SK-N-SH (cell line): Measurements from ENCODE around the gene RASA3. TPM values are rescaled to one million over a fixed set of nuclear protein-coding genes. Genes with fewer than 3 reads are reported as not detected.

Experiments
- CTCF ChIA-PET: fragments of 300-600, 350-600 bp; formaldehyde crosslinking; extraction: SDS; loops from one replicate; lab custom pipeline; 2021; lab: Yijun Ruan, JAX
- POLR2A ChIA-PET: fragments of 350-600 bp; sonication (Branson Sonifier 250); formaldehyde crosslinking; extraction: SDS; loops from one replicate; lab custom pipeline; 2020; ENCODE audit warnings: antibody characterized with exemption, inconsistent platforms; lab: Yijun Ruan, JAX
- DNase-seq: peaks from one replicate; pipeline ENCODE4 v3.0.0; 2012
- H2AFZ ChIP-seq: fragments of 200-600 bp; sonication (generic); 2 replicates; pipeline ENCODE4 v1.8.1; 2016; ENCODE audit warnings: antibody characterized with exemption, mild to moderate bottlenecking, low read depth
- H3F3A ChIP-seq: fragments of 200-600 bp; sonication (generic); replicated peaks from 2 replicates; pipeline ENCODE3; 2016; ENCODE audit warnings: antibody characterized with exemption, mild to moderate bottlenecking; ENCODE audit not compliant: insufficient read depth
- H3K27ac ChIP-seq, 2 experiments: fragments of 200-500 bp in 1 of 2; fragments of 200-600 bp in 1 of 2; sonication (Bioruptor generic) in 1 of 2; sonication (generic), shearing (Covaris generic) in 1 of 2; 2 replicates each; pipeline versions ENCODE4 v1.5.1 to v1.6.1; 2014 to 2016; ENCODE audit warnings: low read depth in 2 of 2, inconsistent platforms in 1 of 2, low read length in 1 of 2, mild to moderate bottlenecking in 1 of 2, mixed read lengths in 1 of 2
- H3K27me3 ChIP-seq: fragments of 200-600 bp; sonication (generic), shearing (Covaris generic); 2 replicates; pipeline ENCODE4 v1.6.1; 2016; ENCODE audit warnings: mixed run types; ENCODE audit not compliant: insufficient read depth
- H3K36me3 ChIP-seq, 2 experiments: fragments of 200-500 bp in 1 of 2; fragments of 200-600 bp in 1 of 2; sonication (Bioruptor generic) in 1 of 2; sonication (generic) in 1 of 2; replicated peaks in 1 of 2; 2 replicates each; pipeline versions ENCODE3 to v1.5.1; 2014 to 2016; ENCODE audit warnings: low read length in 1 of 2, mild to moderate bottlenecking in 1 of 2; ENCODE audit not compliant: insufficient read depth in 2 of 2, control insufficient read depth in 1 of 2
- H3K4me1 ChIP-seq, 2 experiments: fragments of 200-500 bp in 1 of 2; fragments of 200-600 bp in 1 of 2; sonication (Bioruptor generic) in 1 of 2; sonication (generic), shearing (Covaris generic) in 1 of 2; 2 replicates each; pipeline versions ENCODE4 v1.5.1 to v1.6.1; 2014 to 2016; ENCODE audit warnings: low read depth in 1 of 2, low read length in 1 of 2, mixed run types in 1 of 2; ENCODE audit not compliant: insufficient read depth in 2 of 2, control insufficient read depth in 1 of 2
- H3K4me2 ChIP-seq: fragments of 200-600 bp; sonication (generic), shearing (Covaris generic); 2 replicates; pipeline ENCODE4 v1.6.1; 2017; ENCODE audit warnings: mixed run types
- H3K4me3 ChIP-seq, 2 experiments: fragments of 200-500 bp in 1 of 2; fragments of 200-600 bp in 1 of 2; sonication (Bioruptor generic) in 1 of 2; sonication (generic), shearing (Covaris generic) in 1 of 2; 2 replicates each; pipeline versions ENCODE4 v1.5.1 to v1.8.1; 2014 to 2016; ENCODE audit warnings: low read depth in 2 of 2, inconsistent platforms in 1 of 2, low read length in 1 of 2, mild to moderate bottlenecking in 1 of 2, mixed read lengths in 1 of 2, moderate library complexity in 1 of 2
- H3K79me2 ChIP-seq: fragments of 200-600 bp; sonication (generic); 2 replicates; pipeline ENCODE4 v1.8.1; 2017; ENCODE audit warnings: mild to moderate bottlenecking; ENCODE audit not compliant: insufficient read depth
- H3K9ac ChIP-seq: fragments of 200-600 bp; sonication (generic); 2 replicates; pipeline ENCODE4 v1.6.1; 2017; ENCODE audit warnings: mixed run types
- H3K9me2 ChIP-seq: fragments of 200-600 bp; sonication (generic); 2 replicates; pipeline ENCODE4 v1.6.1; 2017; ENCODE audit warnings: mixed run types
- H3K9me3 ChIP-seq: fragments of 200-600 bp; sonication (generic); 2 replicates; pipeline ENCODE4 v1.6.1; 2017; ENCODE audit warnings: mixed run types, mild to moderate bottlenecking, moderate library complexity
- H4K20me1 ChIP-seq: fragments of 200-600 bp; sonication (generic); 2 replicates; pipeline ENCODE4 v1.6.1; 2017; ENCODE audit warnings: mild to moderate bottlenecking, mixed run types; ENCODE audit not compliant: insufficient read depth
- CHD2 ChIP-seq: fragments of 150-350 bp; IDR thresholded peaks from 2 replicates; pipeline ENCODE4 v1.6.1; 2018; ENCODE audit warnings: low read length; ENCODE audit not compliant: partially characterized antibody
- CTCF ChIP-seq: fragments of 200-600 bp; sonication (generic); IDR thresholded peaks from 2 replicates; pipeline ENCODE4 v1.6.1; 2017; ENCODE audit warnings: antibody characterized with exemption, mild to moderate bottlenecking, moderate library complexity
- GATA2 ChIP-seq: sonication (generic); formaldehyde crosslinking; IDR thresholded peaks from 2 replicates; pipeline ENCODE4 v1.5.0; 2020; ENCODE audit warnings: mild to moderate bottlenecking, missing genetic modification reagents
- NFIC ChIP-seq: IDR thresholded peaks from 2 replicates; pipeline ENCODE4 v1.4.0; 2012; ENCODE audit warnings: borderline replicate concordance
- RAD21 ChIP-seq: IDR thresholded peaks from 2 replicates; pipeline ENCODE4 v1.6.1; 2012; ENCODE audit warnings: mild to moderate bottlenecking, low read length
- RXRA ChIP-seq: IDR thresholded peaks from 2 replicates; pipeline ENCODE4 v1.4.0; 2012; ENCODE audit warnings: low read depth, mild to moderate bottlenecking, borderline replicate concordance
- SIN3A ChIP-seq: IDR thresholded peaks from 2 replicates; pipeline ENCODE4 v1.6.1; 2012; ENCODE audit warnings: low read depth, mild to moderate bottlenecking, low read length, moderate library complexity, borderline replicate concordance
- YY1 ChIP-seq: IDR thresholded peaks from 2 replicates; pipeline ENCODE4 v1.4.0; 2012; ENCODE audit warnings: low read depth, mild to moderate bottlenecking
- WGBS: methylation state at CpG from one replicate; pipeline ENCODE4 v1.1.6; 2017; ENCODE audit warnings: low lambda C conversion rate; 5-methylcytosine and 5-hydroxymethylcytosine counted together
- polyA plus RNA-seq, 3 experiments: library from polyadenylated mRNA; depleted of rRNA; stranded (reverse); fragments of >200 nt; gene quantifications; 2 replicates each; pipeline ENCODE4 v1.2.3, GENCODE V29; 2012
- TF ChIP-seq, protein P1 (sequence below): IDR thresholded peaks from 2 replicates; pipeline ENCODE4 v1.6.1; 2012; ENCODE audit warnings: mild to moderate bottlenecking, low read depth, low read length, moderate library complexity
- TF ChIP-seq, protein P2 (sequence below): IDR thresholded peaks from 2 replicates; pipeline ENCODE4; 2012
- TF ChIP-seq, protein P3 (sequence below): IDR thresholded peaks from 2 replicates; pipeline ENCODE4 v1.4.0; 2012; ENCODE audit warnings: low read depth

RASA3 gene
- polyA plus RNA-seq, 1 of the 3 experiments (the other 2 are of a cell fraction), result 25.1 TPM

- TF ChIP-seq, protein P1, sequence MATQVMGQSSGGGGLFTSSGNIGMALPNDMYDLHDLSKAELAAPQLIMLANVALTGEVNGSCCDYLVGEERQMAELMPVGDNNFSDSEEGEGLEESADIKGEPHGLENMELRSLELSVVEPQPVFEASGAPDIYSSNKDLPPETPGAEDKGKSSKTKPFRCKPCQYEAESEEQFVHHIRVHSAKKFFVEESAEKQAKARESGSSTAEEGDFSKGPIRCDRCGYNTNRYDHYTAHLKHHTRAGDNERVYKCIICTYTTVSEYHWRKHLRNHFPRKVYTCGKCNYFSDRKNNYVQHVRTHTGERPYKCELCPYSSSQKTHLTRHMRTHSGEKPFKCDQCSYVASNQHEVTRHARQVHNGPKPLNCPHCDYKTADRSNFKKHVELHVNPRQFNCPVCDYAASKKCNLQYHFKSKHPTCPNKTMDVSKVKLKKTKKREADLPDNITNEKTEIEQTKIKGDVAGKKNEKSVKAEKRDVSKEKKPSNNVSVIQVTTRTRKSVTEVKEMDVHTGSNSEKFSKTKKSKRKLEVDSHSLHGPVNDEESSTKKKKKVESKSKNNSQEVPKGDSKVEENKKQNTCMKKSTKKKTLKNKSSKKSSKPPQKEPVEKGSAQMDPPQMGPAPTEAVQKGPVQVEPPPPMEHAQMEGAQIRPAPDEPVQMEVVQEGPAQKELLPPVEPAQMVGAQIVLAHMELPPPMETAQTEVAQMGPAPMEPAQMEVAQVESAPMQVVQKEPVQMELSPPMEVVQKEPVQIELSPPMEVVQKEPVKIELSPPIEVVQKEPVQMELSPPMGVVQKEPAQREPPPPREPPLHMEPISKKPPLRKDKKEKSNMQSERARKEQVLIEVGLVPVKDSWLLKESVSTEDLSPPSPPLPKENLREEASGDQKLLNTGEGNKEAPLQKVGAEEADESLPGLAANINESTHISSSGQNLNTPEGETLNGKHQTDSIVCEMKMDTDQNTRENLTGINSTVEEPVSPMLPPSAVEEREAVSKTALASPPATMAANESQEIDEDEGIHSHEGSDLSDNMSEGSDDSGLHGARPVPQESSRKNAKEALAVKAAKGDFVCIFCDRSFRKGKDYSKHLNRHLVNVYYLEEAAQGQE, result peak; percentile 81
- TF ChIP-seq, protein P2, sequence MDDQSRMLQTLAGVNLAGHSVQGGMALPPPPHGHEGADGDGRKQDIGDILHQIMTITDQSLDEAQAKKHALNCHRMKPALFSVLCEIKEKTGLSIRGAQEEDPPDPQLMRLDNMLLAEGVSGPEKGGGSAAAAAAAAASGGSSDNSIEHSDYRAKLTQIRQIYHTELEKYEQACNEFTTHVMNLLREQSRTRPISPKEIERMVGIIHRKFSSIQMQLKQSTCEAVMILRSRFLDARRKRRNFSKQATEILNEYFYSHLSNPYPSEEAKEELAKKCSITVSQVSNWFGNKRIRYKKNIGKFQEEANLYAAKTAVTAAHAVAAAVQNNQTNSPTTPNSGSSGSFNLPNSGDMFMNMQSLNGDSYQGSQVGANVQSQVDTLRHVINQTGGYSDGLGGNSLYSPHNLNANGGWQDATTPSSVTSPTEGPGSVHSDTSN, result peak; percentile 55
Observed at GRCh38 chr13:114107686-114108081, 24.7 kb downstream of the RASA3 start (continued).

DNA sequence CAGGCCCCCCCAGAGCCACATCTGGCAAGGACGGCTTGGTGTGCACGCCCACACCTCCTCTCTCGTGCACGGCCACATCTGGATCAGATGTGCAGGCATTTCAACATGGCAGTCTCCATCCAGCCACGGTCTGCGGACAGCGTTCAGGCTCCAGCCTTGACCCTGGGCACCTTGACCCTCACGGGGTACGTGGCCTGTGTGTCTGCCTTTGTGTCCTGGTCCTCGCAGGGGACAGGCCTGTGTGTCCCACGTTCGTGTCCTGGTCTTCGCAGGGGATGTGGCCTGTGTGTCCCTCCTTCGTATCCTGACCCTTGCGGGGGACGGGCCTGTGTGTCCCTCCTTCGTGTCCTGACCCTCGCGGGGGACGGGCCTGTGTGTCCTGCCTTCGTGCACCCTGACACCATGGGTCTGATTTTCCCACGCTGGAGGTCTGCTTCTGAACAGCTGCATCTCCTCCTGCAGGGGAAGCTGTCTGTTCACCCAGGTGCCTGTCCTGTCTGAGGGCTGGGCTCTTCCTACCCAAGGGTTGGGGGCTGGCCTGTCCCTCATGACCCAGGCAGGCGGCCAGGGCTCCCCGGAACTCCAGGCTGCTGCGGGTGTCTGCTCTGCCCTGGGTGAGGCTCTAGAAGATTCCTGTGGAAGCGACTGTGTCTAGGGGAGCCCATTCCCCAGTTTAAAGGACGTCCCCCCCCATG lies 25.3 kb downstream of the RASA3 start:
- no peak for DNase-seq
- no peak for TF ChIP-seq YY1
- TF ChIP-seq, protein P2, result no peak
- TF ChIP-seq, protein P3, sequence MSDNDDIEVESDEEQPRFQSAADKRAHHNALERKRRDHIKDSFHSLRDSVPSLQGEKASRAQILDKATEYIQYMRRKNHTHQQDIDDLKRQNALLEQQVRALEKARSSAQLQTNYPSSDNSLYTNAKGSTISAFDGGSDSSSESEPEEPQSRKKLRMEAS, result no peak
- TF ChIP-seq NFIC, result no peak
- TF ChIP-seq SIN3A, result no peak
- TF ChIP-seq CTCF, result no peak
- no peak for TF ChIP-seq RXRA
- no peak for TF ChIP-seq CHD2
- no peak for TF ChIP-seq RAD21
- no peak for TF ChIP-seq GATA2 (CRISPR knock-in tag)
- WGBS, result 89% methylated on average over 16 of the region's 27 CpGs
- no peaks in the 10 kb centered on the region for H3K27me3 ChIP-seq
- H4K20me1 ChIP-seq, result peaks cover 45% of the 10 kb centered on the region
- H3K9me3 ChIP-seq, result no peaks in the 10 kb centered on the region
- ChIA-PET CTCF (interaction anchor here (1.1 kb wide), 1 partner anchor 107 kb away, joined by 3 read pairs; no protein-coding TSS in a partner anchor), POLR2A (no interaction called here)
- H3K9ac ChIP-seq, result peak overlapping the region; percentile 36; the same call in 1 of the 2 replicates
- peak overlapping the region; percentile 69 to 75 for H3K27ac ChIP-seq
- no peaks in the 10 kb centered on the region for H3K9me2 ChIP-seq
- H3K36me3 ChIP-seq, result peaks cover 0 to 4% of the 10 kb centered on the region in 2 experiments
- no peak overlapping the region for H3K4me3 ChIP-seq
- peaks cover 30 to 72% of the 10 kb centered on the region in 2 experiments for H3K4me1 ChIP-seq
- H3K79me2 ChIP-seq, result peaks cover 85% of the 10 kb centered on the region
- peaks cover 27% of the 10 kb centered on the region for H3F3A ChIP-seq
- H2AFZ ChIP-seq, result no peak overlapping the region
- peak overlapping the region; percentile 71 for H3K4me2 ChIP-seq
